SK-N-SH (cell line): ENCODE data around the gene LRRIQ1. TPM values are rescaled to one million over a fixed set of nuclear protein-coding genes. Genes with fewer than 3 reads are reported as not detected.

ENCODE experiments used
- CTCF ChIA-PET: fragments of 300-600, 350-600 bp; formaldehyde crosslinking; extraction: SDS; loops from one replicate; lab custom pipeline; 2021; lab: Yijun Ruan, JAX
- POLR2A ChIA-PET: fragments of 350-600 bp; sonication (Branson Sonifier 250); formaldehyde crosslinking; extraction: SDS; loops from one replicate; lab custom pipeline; 2020; ENCODE audit warnings: antibody characterized with exemption, inconsistent platforms; lab: Yijun Ruan, JAX
- DNase-seq: peaks from one replicate; pipeline ENCODE4 v3.0.0; 2012
- H2AFZ ChIP-seq: fragments of 200-600 bp; sonication (generic); 2 replicates; pipeline ENCODE4 v1.8.1; 2016; ENCODE audit warnings: antibody characterized with exemption, mild to moderate bottlenecking, low read depth
- H3F3A ChIP-seq: fragments of 200-600 bp; sonication (generic); replicated peaks from 2 replicates; pipeline ENCODE3; 2016; ENCODE audit warnings: antibody characterized with exemption, mild to moderate bottlenecking; ENCODE audit not compliant: insufficient read depth
- H3K27ac ChIP-seq, 2 experiments: fragments of 200-500 bp in 1 of 2; fragments of 200-600 bp in 1 of 2; sonication (Bioruptor generic) in 1 of 2; sonication (generic), shearing (Covaris generic) in 1 of 2; 2 replicates each; pipeline versions ENCODE4 v1.5.1 to v1.6.1; 2014 to 2016; ENCODE audit warnings: low read depth in 2 of 2, inconsistent platforms in 1 of 2, low read length in 1 of 2, mild to moderate bottlenecking in 1 of 2, mixed read lengths in 1 of 2
- H3K27me3 ChIP-seq: fragments of 200-600 bp; sonication (generic), shearing (Covaris generic); 2 replicates; pipeline ENCODE4 v1.6.1; 2016; ENCODE audit warnings: mixed run types; ENCODE audit not compliant: insufficient read depth
- H3K36me3 ChIP-seq, 2 experiments: fragments of 200-500 bp in 1 of 2; fragments of 200-600 bp in 1 of 2; sonication (Bioruptor generic) in 1 of 2; sonication (generic) in 1 of 2; replicated peaks in 1 of 2; 2 replicates each; pipeline versions ENCODE3 to v1.5.1; 2014 to 2016; ENCODE audit warnings: low read length in 1 of 2, mild to moderate bottlenecking in 1 of 2; ENCODE audit not compliant: insufficient read depth in 2 of 2, control insufficient read depth in 1 of 2
- H3K4me1 ChIP-seq, 2 experiments: fragments of 200-500 bp in 1 of 2; fragments of 200-600 bp in 1 of 2; sonication (Bioruptor generic) in 1 of 2; sonication (generic), shearing (Covaris generic) in 1 of 2; 2 replicates each; pipeline versions ENCODE4 v1.5.1 to v1.6.1; 2014 to 2016; ENCODE audit warnings: low read depth in 1 of 2, low read length in 1 of 2, mixed run types in 1 of 2; ENCODE audit not compliant: insufficient read depth in 2 of 2, control insufficient read depth in 1 of 2
- H3K4me2 ChIP-seq: fragments of 200-600 bp; sonication (generic), shearing (Covaris generic); 2 replicates; pipeline ENCODE4 v1.6.1; 2017; ENCODE audit warnings: mixed run types
- H3K4me3 ChIP-seq, 2 experiments: fragments of 200-500 bp in 1 of 2; fragments of 200-600 bp in 1 of 2; sonication (Bioruptor generic) in 1 of 2; sonication (generic), shearing (Covaris generic) in 1 of 2; 2 replicates each; pipeline versions ENCODE4 v1.5.1 to v1.8.1; 2014 to 2016; ENCODE audit warnings: low read depth in 2 of 2, inconsistent platforms in 1 of 2, low read length in 1 of 2, mild to moderate bottlenecking in 1 of 2, mixed read lengths in 1 of 2, moderate library complexity in 1 of 2
- H3K79me2 ChIP-seq: fragments of 200-600 bp; sonication (generic); 2 replicates; pipeline ENCODE4 v1.8.1; 2017; ENCODE audit warnings: mild to moderate bottlenecking; ENCODE audit not compliant: insufficient read depth
- H3K9ac ChIP-seq: fragments of 200-600 bp; sonication (generic); 2 replicates; pipeline ENCODE4 v1.6.1; 2017; ENCODE audit warnings: mixed run types
- H3K9me2 ChIP-seq: fragments of 200-600 bp; sonication (generic); 2 replicates; pipeline ENCODE4 v1.6.1; 2017; ENCODE audit warnings: mixed run types
- H3K9me3 ChIP-seq: fragments of 200-600 bp; sonication (generic); 2 replicates; pipeline ENCODE4 v1.6.1; 2017; ENCODE audit warnings: mixed run types, mild to moderate bottlenecking, moderate library complexity
- H4K20me1 ChIP-seq: fragments of 200-600 bp; sonication (generic); 2 replicates; pipeline ENCODE4 v1.6.1; 2017; ENCODE audit warnings: mild to moderate bottlenecking, mixed run types; ENCODE audit not compliant: insufficient read depth
- CHD2 ChIP-seq: fragments of 150-350 bp; IDR thresholded peaks from 2 replicates; pipeline ENCODE4 v1.6.1; 2018; ENCODE audit warnings: low read length; ENCODE audit not compliant: partially characterized antibody
- ELF1 ChIP-seq: IDR thresholded peaks from 2 replicates; pipeline ENCODE4 v1.4.0; 2012
- EP300 ChIP-seq, 2 experiments: IDR thresholded peaks; 2 replicates each; pipeline versions ENCODE4 v1.4.0 to v1.6.1; 2012; ENCODE audit warnings: borderline replicate concordance in 1 of 2, low read depth in 1 of 2, low read length in 1 of 2
- FOSL2 ChIP-seq: IDR thresholded peaks from 2 replicates; pipeline ENCODE4 v1.4.0; 2012; ENCODE audit warnings: low read depth, mild to moderate bottlenecking, moderate library complexity, borderline replicate concordance
- GATA2 ChIP-seq: sonication (generic); formaldehyde crosslinking; IDR thresholded peaks from 2 replicates; pipeline ENCODE4 v1.5.0; 2020; ENCODE audit warnings: mild to moderate bottlenecking, missing genetic modification reagents
- JUND ChIP-seq: IDR thresholded peaks from 2 replicates; pipeline ENCODE4 v1.4.0; 2012
- NFIC ChIP-seq: IDR thresholded peaks from 2 replicates; pipeline ENCODE4 v1.4.0; 2012; ENCODE audit warnings: borderline replicate concordance
- NRF1 ChIP-seq: IDR thresholded peaks from 2 replicates; pipeline ENCODE4 v1.6.1; 2012; ENCODE audit warnings: low read depth, mild to moderate bottlenecking, low read length
- POLR2AphosphoS5 ChIP-seq: IDR thresholded peaks from 2 replicates; pipeline ENCODE4 v1.6.1; 2012; ENCODE audit warnings: low read depth, low read length
- RXRA ChIP-seq: IDR thresholded peaks from 2 replicates; pipeline ENCODE4 v1.4.0; 2012; ENCODE audit warnings: low read depth, mild to moderate bottlenecking, borderline replicate concordance
- SMC3 ChIP-seq: IDR thresholded peaks from 2 replicates; pipeline ENCODE4 v1.6.1; 2012; ENCODE audit warnings: low read depth, low read length, improper control_type of control experiment
- TCF12 ChIP-seq: IDR thresholded peaks from 2 replicates; pipeline ENCODE4 v1.4.0; 2012
- TEAD4 ChIP-seq: IDR thresholded peaks from 2 replicates; pipeline ENCODE4 v1.4.0; 2012; ENCODE audit warnings: mild to moderate bottlenecking, borderline replicate concordance; ENCODE audit not compliant: insufficient read depth
- YY1 ChIP-seq: IDR thresholded peaks from 2 replicates; pipeline ENCODE4 v1.4.0; 2012; ENCODE audit warnings: low read depth, mild to moderate bottlenecking
- WGBS: methylation state at CpG from one replicate; pipeline ENCODE4 v1.1.6; 2017; ENCODE audit warnings: low lambda C conversion rate; 5-methylcytosine and 5-hydroxymethylcytosine counted together
- polyA plus RNA-seq, 3 experiments: library from polyadenylated mRNA; depleted of rRNA; stranded (reverse); fragments of >200 nt; gene quantifications; 2 replicates each; pipeline ENCODE4 v1.2.3, GENCODE V29; 2012
- TF ChIP-seq, protein P1 (sequence below): IDR thresholded peaks from 2 replicates; pipeline ENCODE4 v1.6.1; 2012; ENCODE audit warnings: mild to moderate bottlenecking, low read depth, low read length, moderate library complexity
- TF ChIP-seq, protein P2 (sequence below): fragments of 150-350 bp; IDR thresholded peaks from 2 replicates; pipeline ENCODE4 v1.6.1; 2017; ENCODE audit warnings: antibody characterized with exemption, low read length, low read depth, borderline replicate concordance
- TF ChIP-seq, protein P3 (sequence below): IDR thresholded peaks from 2 replicates; pipeline ENCODE4 v1.4.0; 2012; ENCODE audit warnings: low read depth, borderline replicate concordance
- TF ChIP-seq, protein P4 (sequence below): fragments of 200-600 bp; sonication (generic); IDR thresholded peaks from 2 replicates; pipeline ENCODE4 v1.6.1; 2017; ENCODE audit warnings: antibody characterized with exemption, mild to moderate bottlenecking, moderate library complexity
- TF ChIP-seq, protein P5 (sequence below): IDR thresholded peaks from 2 replicates; pipeline ENCODE4 v1.4.0; 2012; ENCODE audit warnings: low read depth

LRRIQ1 gene, protein sequence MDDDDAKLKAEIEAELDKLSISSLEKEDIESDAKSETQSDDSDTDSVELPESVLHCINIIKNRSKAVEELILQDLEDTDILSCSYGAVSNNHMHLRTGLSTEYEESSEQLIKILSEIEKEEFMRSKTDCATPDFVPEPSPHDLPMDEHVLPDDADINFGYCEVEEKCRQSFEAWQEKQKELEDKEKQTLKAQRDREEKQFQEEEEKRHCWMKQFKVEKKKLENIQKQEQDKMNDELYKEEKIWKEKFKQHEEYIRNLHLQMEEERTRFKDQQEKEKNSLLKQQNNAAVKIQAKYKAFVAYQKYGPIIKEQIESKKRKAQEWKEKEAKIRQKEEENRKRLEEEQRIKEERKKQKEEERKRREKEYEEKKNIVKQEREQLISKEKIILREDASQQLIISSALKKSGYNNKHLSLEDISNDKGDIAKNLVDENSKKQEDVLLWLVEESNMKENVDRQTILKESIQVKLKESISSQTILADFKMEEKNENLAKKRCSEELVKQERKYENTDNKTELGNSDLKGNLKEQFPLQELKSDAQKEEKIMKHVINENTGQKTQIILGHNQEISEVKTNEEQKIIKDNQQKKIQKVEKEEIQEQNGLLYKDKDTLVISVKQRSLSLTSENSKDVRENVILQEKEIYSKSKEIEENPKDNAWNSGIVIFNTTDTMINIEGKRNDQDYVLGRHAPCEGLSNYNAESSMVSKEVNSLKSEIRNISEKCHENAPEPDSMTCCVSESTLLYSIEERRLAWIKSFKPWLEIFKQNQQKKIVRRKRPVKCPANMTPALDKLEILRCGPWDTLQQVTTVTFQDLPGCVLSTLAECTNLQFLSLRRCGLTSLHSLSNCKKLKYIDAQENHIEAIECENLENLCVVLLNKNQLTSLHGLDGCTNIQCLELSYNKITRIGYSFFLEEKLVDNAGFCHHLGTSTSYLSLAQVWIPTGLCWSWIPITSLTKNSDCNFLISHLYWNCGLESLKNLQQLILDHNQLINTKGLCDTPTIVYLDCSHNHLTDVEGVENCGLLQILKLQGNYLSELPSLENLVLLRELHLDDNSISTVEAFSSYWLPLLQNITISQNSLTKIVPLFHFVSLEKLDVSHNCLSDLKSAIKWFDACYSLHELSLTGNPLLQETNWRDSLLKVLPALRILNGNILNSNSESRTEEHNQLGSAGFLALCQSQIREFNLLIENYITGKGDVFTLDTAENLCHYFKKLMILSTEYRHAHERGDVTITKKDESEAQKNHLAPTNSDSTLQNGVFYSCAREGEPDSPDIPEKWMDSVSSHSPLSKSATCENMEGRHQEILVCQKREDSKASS (N-terminal part only)
- polyA plus RNA-seq (2012; rRNA removed), result 0.39 and 0.67 TPM in 2 replicates
- 0.54 and 0.70 TPM in 2 replicates for polyA plus RNA-seq (2012; cell fraction: cytosol; rRNA removed)
- polyA plus RNA-seq (2012; cell fraction: nucleus; rRNA removed), result 0.94 and 1.8 TPM in 2 replicates

DNA sequence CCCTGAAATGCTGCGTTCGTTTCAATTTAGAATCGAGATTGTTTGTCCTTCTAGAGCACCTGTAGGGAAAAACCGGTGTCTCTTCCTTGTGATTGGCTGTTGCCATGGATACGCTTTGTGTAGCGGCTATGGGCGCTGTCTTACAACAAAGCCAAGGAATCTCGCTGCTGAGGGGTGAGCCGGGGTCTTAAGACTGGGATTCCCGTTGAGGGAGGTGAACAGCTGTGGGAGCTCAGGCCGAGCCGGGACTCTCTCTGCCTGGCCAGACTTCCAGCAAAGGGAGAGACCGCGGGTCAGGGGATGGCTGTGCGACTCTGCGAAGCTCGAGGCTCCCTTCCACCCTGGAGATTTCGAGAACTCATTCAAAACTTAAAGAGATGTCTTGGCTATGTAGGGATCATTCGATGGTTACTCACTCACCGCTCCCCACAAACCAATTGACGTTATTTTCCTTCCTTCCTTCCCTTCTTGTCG lies at the start of gene LRRIQ1, which contains the start of gene TSPAN19:
Gene LRRIQ1, plus strand, starts transcription at position 118 of the 474 bp plus-strand sequence. CDS start 1,826 bp downstream, outside the sequence.
Gene TSPAN19, minus strand, starts transcription at position 44 of the 474 bp plus-strand sequence. CDS start 6,331 bp downstream, outside the sequence.
- Histone ChIP-seq H3K9me2 (no peaks in the 10 kb centered on the region), H3K27me3 (no peaks in the 10 kb centered on the region), H3K4me3 (peak within 1 kb of the TSS; percentile 88 to 99), H3K36me3 (no peaks in the 10 kb centered on the region), H3K9ac (peak within 1 kb of the TSS; percentile 73), H3F3A (no peaks in the 10 kb centered on the region), H3K4me2 (peak within 1 kb of the TSS; percentile 88), H3K9me3 (no peaks in the 10 kb centered on the region), H2AFZ (peak within 1 kb of the TSS; percentile 100), H4K20me1 (no peaks in the 10 kb centered on the region), H3K27ac (peak within 1 kb of the TSS in 1 of 2 experiments; percentile 48; a peak in 2 of 4 replicates), H3K4me1 (no peaks in the 10 kb centered on the region; a peak in 1 of 4 replicates), H3K79me2 (no peaks in the 10 kb centered on the region)
- ChIA-PET CTCF (interaction anchor here (0.7 to 1.7 kb wide), 4 partner anchors 22 to 695 kb away, joined by 3 to 7 read pairs (median 3); no protein-coding TSS in a partner anchor), POLR2A (no interaction called here)
- DNase-seq, result peak; percentile 71
- 2% methylated on average over 22 of the region's 22 CpGs for WGBS
- TF ChIP-seq ELF1, result 0 out of 2 replicates have a peak, but pooled peaks have one; percentile 38
- TF ChIP-seq, protein P1, sequence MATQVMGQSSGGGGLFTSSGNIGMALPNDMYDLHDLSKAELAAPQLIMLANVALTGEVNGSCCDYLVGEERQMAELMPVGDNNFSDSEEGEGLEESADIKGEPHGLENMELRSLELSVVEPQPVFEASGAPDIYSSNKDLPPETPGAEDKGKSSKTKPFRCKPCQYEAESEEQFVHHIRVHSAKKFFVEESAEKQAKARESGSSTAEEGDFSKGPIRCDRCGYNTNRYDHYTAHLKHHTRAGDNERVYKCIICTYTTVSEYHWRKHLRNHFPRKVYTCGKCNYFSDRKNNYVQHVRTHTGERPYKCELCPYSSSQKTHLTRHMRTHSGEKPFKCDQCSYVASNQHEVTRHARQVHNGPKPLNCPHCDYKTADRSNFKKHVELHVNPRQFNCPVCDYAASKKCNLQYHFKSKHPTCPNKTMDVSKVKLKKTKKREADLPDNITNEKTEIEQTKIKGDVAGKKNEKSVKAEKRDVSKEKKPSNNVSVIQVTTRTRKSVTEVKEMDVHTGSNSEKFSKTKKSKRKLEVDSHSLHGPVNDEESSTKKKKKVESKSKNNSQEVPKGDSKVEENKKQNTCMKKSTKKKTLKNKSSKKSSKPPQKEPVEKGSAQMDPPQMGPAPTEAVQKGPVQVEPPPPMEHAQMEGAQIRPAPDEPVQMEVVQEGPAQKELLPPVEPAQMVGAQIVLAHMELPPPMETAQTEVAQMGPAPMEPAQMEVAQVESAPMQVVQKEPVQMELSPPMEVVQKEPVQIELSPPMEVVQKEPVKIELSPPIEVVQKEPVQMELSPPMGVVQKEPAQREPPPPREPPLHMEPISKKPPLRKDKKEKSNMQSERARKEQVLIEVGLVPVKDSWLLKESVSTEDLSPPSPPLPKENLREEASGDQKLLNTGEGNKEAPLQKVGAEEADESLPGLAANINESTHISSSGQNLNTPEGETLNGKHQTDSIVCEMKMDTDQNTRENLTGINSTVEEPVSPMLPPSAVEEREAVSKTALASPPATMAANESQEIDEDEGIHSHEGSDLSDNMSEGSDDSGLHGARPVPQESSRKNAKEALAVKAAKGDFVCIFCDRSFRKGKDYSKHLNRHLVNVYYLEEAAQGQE, result 0 out of 2 replicates have a peak, but pooled peaks have one; percentile 51
- TF ChIP-seq CHD2, result peak; percentile 64
- no peak for TF ChIP-seq TCF12
- TF ChIP-seq, protein P2, sequence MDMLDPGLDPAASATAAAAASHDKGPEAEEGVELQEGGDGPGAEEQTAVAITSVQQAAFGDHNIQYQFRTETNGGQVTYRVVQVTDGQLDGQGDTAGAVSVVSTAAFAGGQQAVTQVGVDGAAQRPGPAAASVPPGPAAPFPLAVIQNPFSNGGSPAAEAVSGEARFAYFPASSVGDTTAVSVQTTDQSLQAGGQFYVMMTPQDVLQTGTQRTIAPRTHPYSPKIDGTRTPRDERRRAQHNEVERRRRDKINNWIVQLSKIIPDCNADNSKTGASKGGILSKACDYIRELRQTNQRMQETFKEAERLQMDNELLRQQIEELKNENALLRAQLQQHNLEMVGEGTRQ, result no peak
- TF ChIP-seq TEAD4, result no peak
- no peak for TF ChIP-seq FOSL2
- TF ChIP-seq, protein P3, sequence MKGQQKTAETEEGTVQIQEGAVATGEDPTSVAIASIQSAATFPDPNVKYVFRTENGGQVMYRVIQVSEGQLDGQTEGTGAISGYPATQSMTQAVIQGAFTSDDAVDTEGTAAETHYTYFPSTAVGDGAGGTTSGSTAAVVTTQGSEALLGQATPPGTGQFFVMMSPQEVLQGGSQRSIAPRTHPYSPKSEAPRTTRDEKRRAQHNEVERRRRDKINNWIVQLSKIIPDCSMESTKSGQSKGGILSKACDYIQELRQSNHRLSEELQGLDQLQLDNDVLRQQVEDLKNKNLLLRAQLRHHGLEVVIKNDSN, result no peak
- TF ChIP-seq POLR2AphosphoS5, result no peak
- no peak for TF ChIP-seq NRF1
- TF ChIP-seq GATA2 (CRISPR knock-in tag), result no peak
- no peak for TF ChIP-seq EP300 (IDR thresholded peaks at IDR 0.05; ENCODE audit: borderline replicate concordance in 1 of 2, low read depth in 1 of 2, low read length in 1 of 2)
- TF ChIP-seq, protein P4, sequence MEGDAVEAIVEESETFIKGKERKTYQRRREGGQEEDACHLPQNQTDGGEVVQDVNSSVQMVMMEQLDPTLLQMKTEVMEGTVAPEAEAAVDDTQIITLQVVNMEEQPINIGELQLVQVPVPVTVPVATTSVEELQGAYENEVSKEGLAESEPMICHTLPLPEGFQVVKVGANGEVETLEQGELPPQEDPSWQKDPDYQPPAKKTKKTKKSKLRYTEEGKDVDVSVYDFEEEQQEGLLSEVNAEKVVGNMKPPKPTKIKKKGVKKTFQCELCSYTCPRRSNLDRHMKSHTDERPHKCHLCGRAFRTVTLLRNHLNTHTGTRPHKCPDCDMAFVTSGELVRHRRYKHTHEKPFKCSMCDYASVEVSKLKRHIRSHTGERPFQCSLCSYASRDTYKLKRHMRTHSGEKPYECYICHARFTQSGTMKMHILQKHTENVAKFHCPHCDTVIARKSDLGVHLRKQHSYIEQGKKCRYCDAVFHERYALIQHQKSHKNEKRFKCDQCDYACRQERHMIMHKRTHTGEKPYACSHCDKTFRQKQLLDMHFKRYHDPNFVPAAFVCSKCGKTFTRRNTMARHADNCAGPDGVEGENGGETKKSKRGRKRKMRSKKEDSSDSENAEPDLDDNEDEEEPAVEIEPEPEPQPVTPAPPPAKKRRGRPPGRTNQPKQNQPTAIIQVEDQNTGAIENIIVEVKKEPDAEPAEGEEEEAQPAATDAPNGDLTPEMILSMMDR, result no peak
- TF ChIP-seq JUND, result no peak
- no peak for TF ChIP-seq RXRA
- peak; percentile 81 for TF ChIP-seq YY1
- TF ChIP-seq SMC3, result no peak
- no peak for TF ChIP-seq NFIC
- TF ChIP-seq, protein P5, sequence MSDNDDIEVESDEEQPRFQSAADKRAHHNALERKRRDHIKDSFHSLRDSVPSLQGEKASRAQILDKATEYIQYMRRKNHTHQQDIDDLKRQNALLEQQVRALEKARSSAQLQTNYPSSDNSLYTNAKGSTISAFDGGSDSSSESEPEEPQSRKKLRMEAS, result peak; percentile 58; the same call in 1 of the 2 replicates
